Effector memory CD4-positive, alpha-beta T cell (primary cell): ENCODE measurements around the gene NBPF3.
"Not testable (repeated sequence)": the region's sequence is repeated elsewhere in the genome, so short reads cannot be mapped to it uniquely, and the experiment has no call there.

Source experiments
- DNase-seq, 3 donors: peaks; one replicate each; pipeline ENCODE4 v3.0.0-alpha.2; 2020
- H3K27ac ChIP-seq: 2 replicates; pipeline ENCODE4 v1.7.0; 2013; ENCODE audit warnings: mild to moderate bottlenecking, low read length, moderate library complexity; ENCODE audit not compliant: insufficient read depth, poor library complexity, severe bottlenecking
- H3K27me3 ChIP-seq: replicated peaks from 2 replicates; pipeline ENCODE4 v1.7.0; 2013; ENCODE audit warnings: mild to moderate bottlenecking, low read length; ENCODE audit not compliant: insufficient read depth, control insufficient read depth, poor library complexity, severe bottlenecking
- H3K36me3 ChIP-seq: 2 replicates; pipeline ENCODE4 v1.7.0; 2013; ENCODE audit warnings: mild to moderate bottlenecking, low read length, moderate library complexity; ENCODE audit not compliant: control insufficient read depth, insufficient read depth
- H3K4me1 ChIP-seq: 2 replicates; pipeline ENCODE4 v1.7.0; 2013; ENCODE audit warnings: low read length, mild to moderate bottlenecking; ENCODE audit not compliant: control insufficient read depth, insufficient read depth, poor library complexity, severe bottlenecking
- H3K4me3 ChIP-seq: 2 replicates; pipeline ENCODE4 v1.7.0; 2013; ENCODE audit warnings: low read length, low read depth, mild to moderate bottlenecking; ENCODE audit not compliant: insufficient read depth, poor library complexity, severe bottlenecking
- H3K9me3 ChIP-seq: 2 replicates; pipeline ENCODE4 v1.7.0; 2013; ENCODE audit warnings: mild to moderate bottlenecking, low read length, moderate library complexity; ENCODE audit not compliant: control insufficient read depth

Gene NBPF3

DNA sequence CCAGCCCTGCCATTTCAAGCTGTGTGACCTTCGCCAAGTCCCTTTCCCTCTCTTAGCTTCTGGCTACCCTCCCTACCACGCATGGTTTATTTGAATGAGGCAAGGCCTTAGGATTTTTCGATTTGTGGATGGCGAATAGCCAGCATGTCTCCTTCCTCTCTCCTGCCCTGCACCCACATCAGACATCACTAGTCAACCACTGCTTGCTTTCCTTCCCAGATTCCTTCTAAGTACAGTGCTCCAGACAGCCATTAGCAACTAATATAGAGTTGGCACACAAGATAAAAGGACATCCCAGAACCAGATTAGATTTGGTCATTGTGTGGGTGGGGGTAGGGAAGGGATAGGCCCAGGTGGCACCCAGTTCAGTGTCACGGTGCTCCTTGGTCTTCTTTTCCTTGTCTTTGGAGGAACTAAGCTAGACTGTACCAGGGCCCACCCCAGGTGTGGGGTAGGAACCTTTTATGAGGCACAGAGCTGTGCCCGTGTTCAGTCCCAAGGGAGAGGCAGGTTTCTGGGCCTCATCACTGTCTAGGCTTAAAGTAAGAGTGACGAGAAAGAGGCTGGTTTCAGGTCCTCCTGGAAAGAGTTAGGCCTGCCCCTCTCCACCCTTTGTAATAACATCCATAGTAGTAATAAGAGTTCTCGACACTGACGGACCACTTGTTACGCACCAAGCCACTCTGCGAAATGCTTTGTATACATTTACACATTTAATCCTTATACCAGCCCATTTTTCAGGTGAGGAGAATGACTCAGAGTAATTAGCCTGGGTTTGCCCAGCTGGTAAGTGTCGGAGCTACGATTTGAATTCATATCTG, 77.9 kb downstream of the NBPF3 start:
- Histone ChIP-seq H3K27ac (no peak overlapping the region), H3K4me1 (no peaks in the 10 kb centered on the region), H3K9me3 (no peaks in the 10 kb centered on the region), H3K27me3 (peaks cover 3% of the 10 kb centered on the region), H3K4me3 (no peak overlapping the region), H3K36me3 (no peaks in the 10 kb centered on the region)
- DNase-seq, result no peak

DNA sequence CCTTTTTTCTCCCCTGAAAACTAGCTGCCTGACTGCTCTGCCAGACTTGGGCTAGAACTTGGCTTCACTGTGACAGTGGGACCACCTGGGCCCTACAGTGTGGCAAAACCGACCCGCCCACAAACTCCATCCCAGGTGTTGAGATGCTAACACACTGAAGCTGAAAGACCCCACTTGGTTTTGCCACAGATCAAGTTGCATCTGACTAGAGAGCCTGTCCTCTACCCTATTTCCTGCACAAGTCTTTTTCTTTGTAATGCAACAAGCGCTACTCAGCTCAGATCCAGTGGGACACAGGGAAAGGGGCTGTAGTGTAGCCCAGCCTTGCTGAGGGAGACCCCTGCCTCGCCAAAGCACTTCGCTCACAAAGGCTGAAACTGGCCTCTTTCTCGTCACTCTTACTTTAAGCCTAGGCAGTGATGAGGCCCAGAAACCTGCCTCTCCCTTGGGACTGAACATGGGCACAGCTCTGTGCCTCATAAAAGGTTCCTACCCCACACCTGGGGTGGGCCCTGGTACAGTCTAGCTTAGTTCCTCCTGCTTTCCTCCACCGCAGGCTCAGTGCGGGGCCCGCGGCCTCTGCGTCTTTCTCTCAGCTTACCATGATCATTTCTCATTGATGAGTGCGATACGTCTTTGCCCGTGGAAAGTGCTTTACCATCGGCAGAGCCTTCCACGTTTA, 79.0 kb downstream of the NBPF3 start:
- peaks cover 1% of the 10 kb centered on the region for H3K27me3 ChIP-seq
- no peak for DNase-seq
- H3K4me3 ChIP-seq, result no peak overlapping the region

DNA sequence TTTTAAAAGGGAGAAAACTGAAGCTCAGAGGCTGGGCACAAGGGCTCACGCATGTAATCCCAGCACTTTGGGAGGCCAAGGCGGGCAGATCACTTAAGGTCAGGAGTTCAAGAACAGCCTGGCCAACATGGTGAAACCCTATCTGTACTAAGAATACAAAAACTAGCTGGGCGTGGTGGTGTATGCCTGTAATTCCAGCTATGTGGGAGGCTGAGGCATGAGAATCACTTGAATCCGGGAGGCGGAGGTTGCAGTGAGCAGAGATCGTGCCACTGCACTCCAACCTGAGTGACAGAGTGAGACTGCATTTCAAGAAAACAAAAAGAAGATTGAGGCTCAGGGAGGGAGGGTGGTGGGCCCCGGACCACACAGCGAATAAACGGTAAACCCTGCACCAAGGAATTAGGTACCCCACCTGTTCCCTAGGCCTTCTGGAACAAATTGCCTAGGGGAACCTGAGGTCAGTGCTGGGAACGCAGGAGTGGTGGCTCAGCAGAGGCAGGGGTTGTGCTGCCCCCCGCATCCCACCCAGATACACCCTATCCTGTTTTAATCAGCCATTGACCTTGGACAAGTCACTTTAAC, 79.6 kb downstream of the NBPF3 start:
- not testable (repeated sequence) for H3K27me3 ChIP-seq, H3K27ac ChIP-seq, H3K9me3 ChIP-seq, DNase-seq, H3K4me3 ChIP-seq, H3K36me3 ChIP-seq, H3K4me1 ChIP-seq

More for the DNA sequence above, 79.0 kb downstream of the NBPF3 start:
- no peaks in the 10 kb centered on the region for H3K36me3 ChIP-seq
- H3K9me3 ChIP-seq, result no peaks in the 10 kb centered on the region
- H3K27ac ChIP-seq, result no peak overlapping the region
- H3K4me1 ChIP-seq, result no peaks in the 10 kb centered on the region

DNA sequence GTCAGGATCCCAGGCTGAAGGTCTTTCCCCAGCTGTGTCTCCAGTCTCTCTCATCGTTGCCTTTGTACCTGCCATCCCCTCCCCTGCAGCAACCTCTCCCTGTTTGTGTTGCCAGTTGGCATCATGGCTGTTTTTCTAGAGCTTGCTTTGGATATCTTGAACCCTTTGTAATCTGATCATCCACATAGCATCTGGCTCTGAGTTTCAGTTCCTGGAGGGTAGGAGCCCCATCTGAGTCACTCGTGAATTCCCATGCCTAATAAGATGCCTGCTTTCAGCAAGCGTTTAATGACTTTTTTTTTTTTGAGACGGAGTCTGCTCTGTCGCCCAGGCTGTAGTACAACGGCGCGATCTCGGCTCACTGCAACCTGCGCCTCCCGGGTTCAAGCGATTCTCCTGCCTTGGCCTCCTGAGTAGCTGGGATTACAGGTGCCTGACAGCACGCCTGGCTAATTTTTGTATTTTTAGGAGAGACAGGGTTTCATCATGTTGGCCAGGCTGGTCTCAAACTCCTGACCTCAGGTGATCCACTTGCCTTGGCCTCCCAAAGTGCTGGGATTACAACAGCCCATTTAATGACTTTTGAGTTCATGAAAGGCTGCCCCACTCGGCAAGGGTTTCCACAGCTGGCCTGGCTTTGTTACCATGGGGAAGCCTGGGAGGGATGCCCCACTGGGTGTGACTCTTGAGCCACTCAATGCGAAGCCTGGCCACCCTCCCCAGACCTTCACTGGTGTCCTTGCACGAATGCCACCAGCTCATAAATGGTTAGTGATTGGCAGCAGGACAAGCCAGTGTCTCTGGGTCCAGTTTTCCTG, 81.2 kb downstream of the NBPF3 start:
- no peaks in the 10 kb centered on the region for H3K36me3 ChIP-seq
- DNase-seq, result no peak
- H3K27me3 ChIP-seq, result no peaks in the 10 kb centered on the region
- H3K4me1 ChIP-seq, result no peaks in the 10 kb centered on the region
- no peaks in the 10 kb centered on the region for H3K9me3 ChIP-seq
- H3K4me3 ChIP-seq, result no peak overlapping the region
- H3K27ac ChIP-seq, result no peak overlapping the region

DNA sequence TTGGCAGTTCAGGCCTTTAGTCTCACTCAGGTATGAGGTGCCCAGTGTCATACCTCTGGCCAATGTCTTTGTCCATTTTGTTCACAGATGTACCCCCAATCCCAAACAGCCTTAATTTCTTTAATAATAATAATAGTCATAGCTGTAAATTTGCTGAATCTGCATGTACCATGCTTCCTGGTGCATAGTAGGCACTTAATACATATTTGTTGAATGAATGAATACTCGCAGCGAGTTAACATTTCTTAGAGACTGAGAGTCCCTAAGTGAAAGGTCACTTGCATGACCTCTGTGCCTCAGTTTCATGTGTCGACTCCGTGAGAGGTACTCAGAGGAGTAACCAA, 81.8 kb downstream of the NBPF3 start:
- no peak for DNase-seq
- Histone ChIP-seq H3K36me3 (no peaks in the 10 kb centered on the region), H3K4me1 (no peaks in the 10 kb centered on the region), H3K4me3 (no peak overlapping the region), H3K27me3 (no peaks in the 10 kb centered on the region), H3K27ac (no peak overlapping the region), H3K9me3 (no peaks in the 10 kb centered on the region)

DNA sequence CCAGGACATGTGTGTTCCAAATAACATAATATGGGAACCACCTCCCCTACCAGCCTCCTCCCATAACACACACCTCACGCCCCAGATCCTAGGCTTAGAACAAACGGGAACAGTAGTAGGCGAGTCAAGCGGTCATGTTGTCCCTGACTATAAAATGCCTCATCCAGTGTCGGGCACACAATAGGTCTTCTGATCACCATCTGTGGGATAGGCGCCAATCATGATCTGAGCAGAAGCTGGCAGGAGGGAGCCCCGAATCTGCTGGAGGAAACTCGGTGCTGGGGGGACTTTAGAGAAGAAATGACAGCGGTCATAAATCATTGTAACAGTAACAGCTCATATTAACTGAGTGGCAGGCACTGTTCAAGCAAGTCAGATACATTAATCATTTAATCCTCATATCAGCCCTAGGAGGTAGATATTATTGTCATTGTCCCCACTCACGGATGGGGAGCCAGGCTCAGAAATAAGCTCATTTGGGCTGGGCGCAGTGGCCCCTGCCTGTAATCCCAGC, 82.6 kb downstream of the NBPF3 start:
- no peaks in the 10 kb centered on the region for H3K36me3 ChIP-seq
- H3K9me3 ChIP-seq, result no peaks in the 10 kb centered on the region
- no peak for DNase-seq
- no peak overlapping the region for H3K4me3 ChIP-seq
- H3K27ac ChIP-seq, result no peak overlapping the region
- H3K4me1 ChIP-seq, result no peaks in the 10 kb centered on the region
- no peaks in the 10 kb centered on the region for H3K27me3 ChIP-seq

DNA sequence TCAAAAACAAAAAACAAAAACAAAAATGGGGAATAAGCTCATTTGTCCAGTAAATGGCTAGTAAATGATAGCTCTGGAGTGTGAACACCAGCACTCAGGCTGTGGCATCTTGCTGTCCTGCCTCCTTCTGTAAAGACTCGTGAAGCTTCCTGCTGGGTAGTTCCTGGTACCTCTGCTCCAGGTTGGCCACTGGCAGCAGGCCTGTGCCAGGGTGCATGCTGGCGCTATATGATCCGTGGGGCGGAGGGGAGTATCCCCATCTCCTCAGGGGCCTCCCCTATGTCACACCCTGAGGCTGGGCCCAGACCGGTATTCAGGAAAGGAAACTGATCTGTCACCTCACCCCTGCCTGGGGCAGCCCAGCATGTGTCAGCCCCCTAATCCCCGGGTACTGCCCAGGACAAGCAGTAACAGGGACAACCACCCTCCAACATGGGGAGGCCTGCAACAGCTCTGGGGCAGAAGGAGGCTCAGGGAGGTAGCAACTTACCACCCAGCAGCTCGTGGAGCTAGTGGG, 83.4 kb downstream of the NBPF3 start:
- no peaks in the 10 kb centered on the region for H3K27me3 ChIP-seq
- H3K4me1 ChIP-seq, result no peaks in the 10 kb centered on the region
- no peak overlapping the region for H3K27ac ChIP-seq
- no peak overlapping the region for H3K4me3 ChIP-seq
- no peaks in the 10 kb centered on the region for H3K36me3 ChIP-seq
- no peaks in the 10 kb centered on the region for H3K9me3 ChIP-seq
- DNase-seq, result no peak

DNA sequence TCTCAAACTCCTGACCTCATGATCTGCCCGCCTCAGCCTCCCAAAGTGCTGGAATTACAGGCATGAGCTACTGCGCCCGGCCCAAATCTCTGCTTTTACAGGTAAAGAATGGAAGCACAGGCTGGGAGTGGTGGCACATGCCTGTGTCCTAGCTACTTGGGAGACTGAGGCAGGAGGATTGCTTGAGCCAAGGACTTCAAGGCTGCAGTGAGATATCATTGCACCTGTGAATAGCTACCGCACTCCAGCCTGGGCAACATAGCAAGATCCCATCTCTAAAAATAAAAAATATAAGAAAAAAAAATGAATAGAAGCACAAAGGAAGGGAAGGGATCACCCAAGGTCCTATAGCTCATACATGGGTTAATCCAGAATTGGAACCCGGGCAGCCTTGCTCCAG, 84.3 kb downstream of the NBPF3 start:
- Histone ChIP-seq H3K27ac (no peak overlapping the region), H3K4me3 (no peak overlapping the region), H3K9me3 (no peaks in the 10 kb centered on the region), H3K4me1 (no peaks in the 10 kb centered on the region), H3K27me3 (no peaks in the 10 kb centered on the region), H3K36me3 (no peaks in the 10 kb centered on the region)
- no peak for DNase-seq

DNA sequence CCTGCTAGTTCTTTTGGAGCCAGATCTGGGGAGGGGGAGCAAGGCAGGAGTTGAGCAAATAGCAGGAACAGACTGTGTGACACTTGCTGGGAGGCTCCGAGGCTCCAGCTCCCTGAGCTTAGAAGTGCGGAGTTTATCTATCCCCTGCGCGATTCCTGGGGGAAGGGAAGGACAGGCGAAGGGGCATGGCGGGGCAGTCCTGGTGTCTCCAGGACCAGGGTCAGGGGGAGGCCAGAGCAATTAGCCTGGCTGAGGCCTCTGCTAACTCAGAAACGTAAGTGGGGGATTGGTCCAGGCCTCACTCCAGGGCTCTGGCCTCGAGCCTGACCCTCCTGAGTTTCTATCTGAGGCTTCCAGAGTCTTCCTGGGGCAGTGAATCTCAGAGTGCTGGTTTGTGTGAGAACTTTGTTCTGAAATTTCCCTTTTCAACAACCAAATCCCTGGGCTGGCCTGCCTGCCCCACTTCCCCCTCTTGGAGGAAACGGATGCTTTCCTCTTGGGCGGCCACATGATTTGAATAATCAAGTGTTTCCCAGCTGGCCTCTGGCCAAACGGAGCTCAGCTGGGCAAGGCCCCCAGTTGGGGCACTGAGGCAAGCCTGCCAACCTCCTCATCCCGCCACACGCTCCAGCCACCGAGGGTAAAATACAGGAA, 84.9 kb downstream of the NBPF3 start:
- Histone ChIP-seq H3K9me3 (no peaks in the 10 kb centered on the region), H3K36me3 (no peaks in the 10 kb centered on the region), H3K4me3 (no peak overlapping the region), H3K4me1 (no peaks in the 10 kb centered on the region), H3K27me3 (no peaks in the 10 kb centered on the region), H3K27ac (no peak overlapping the region)
- no peak for DNase-seq
